ENCODE data around the gene HSD17B12.
"Not testable (repeated sequence)": the region's sequence is repeated elsewhere in the genome, so short reads cannot be mapped to it uniquely, and the experiment has no call there.

Gene HSD17B12

GRCh38 chr11:43756575-43756974 is 76.0 kb downstream of the HSD17B12 start:
- no peak overlapping the region for H3K4me3 ChIP-seq
- TF ChIP-seq, protein P1, sequence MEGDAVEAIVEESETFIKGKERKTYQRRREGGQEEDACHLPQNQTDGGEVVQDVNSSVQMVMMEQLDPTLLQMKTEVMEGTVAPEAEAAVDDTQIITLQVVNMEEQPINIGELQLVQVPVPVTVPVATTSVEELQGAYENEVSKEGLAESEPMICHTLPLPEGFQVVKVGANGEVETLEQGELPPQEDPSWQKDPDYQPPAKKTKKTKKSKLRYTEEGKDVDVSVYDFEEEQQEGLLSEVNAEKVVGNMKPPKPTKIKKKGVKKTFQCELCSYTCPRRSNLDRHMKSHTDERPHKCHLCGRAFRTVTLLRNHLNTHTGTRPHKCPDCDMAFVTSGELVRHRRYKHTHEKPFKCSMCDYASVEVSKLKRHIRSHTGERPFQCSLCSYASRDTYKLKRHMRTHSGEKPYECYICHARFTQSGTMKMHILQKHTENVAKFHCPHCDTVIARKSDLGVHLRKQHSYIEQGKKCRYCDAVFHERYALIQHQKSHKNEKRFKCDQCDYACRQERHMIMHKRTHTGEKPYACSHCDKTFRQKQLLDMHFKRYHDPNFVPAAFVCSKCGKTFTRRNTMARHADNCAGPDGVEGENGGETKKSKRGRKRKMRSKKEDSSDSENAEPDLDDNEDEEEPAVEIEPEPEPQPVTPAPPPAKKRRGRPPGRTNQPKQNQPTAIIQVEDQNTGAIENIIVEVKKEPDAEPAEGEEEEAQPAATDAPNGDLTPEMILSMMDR (IDR thresholded peaks at IDR 0.05), result no peak
- no peak for DNase-seq (ENCODE audit: low spot score)
- H3K27ac ChIP-seq, result no peak overlapping the region

- Histone ChIP-seq H3K27ac (no peak overlapping the region), H3K4me3 (no peak overlapping the region)
- no peak for DNase-seq (ENCODE audit: low spot score)
- TF ChIP-seq, protein P1 (IDR thresholded peaks at IDR 0.05), result no peak
These were observed 78.4 kb downstream of the HSD17B12 start for GRCh38 chr11:43758927-43759326.

- TF ChIP-seq, protein P1 (IDR thresholded peaks at IDR 0.05), result no peak
- H3K27ac ChIP-seq, result no peak overlapping the region
- no peak overlapping the region for H3K4me3 ChIP-seq
- no peak for DNase-seq (ENCODE audit: low spot score)
These were observed 80.4 kb downstream of the HSD17B12 start for GRCh38 chr11:43760902-43761301.

- Histone ChIP-seq H3K27ac (no peak overlapping the region), H3K4me3 (no peak overlapping the region)
- no peak for DNase-seq (ENCODE audit: low spot score)
- TF ChIP-seq, protein P1 (IDR thresholded peaks at IDR 0.05), result no peak
These were observed 84.7 kb downstream of the HSD17B12 start for GRCh38 chr11:43765194-43765593.

DNA sequence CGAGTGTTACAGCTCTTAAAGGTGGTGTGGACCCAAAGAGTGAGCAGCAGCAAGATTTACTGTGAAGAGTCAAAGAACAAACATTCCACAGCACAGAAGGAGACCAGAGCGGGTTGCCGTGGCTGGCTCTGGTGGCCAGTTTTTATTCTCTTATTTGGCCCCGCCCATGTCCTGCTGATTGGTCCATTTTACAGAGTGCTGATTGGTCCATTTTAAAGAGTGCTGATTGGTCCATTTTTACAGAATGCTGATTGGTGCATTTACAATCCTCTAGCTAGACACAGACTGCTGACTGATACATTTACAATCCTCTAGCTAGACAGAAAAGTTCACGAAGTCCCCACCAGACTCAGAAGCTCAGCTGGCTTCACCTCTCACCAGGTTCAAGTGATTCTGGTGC is 88.1 kb downstream of the HSD17B12 start:
- H3K4me3 ChIP-seq; H3K27ac ChIP-seq; DNase-seq (ENCODE audit: low spot score): not testable (repeated sequence)

DNA sequence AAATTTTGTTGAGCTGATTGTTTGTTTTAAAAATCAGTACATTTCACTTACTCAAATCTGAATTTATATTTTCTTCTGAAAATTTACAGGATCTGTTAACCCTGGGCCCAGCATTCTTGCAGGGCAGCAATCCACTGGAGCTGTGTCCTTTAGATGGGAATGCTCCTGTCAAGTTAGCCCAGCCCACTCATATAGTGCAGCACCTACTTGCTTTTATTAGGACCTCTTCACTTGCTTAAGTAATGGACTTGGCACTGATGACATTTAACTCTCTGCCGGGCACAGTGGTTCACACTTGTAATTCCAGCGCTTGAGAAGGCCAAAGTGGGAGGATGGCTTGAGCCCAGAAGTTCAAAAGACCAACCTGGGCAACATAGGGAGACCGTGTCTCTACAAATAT is 89.6 kb downstream of the HSD17B12 start:
- TF ChIP-seq, protein P1 (IDR thresholded peaks at IDR 0.05), result no peak
- no peak overlapping the region for H3K27ac ChIP-seq
- no peak for DNase-seq (ENCODE audit: low spot score)
- H3K4me3 ChIP-seq, result no peak overlapping the region

DNA sequence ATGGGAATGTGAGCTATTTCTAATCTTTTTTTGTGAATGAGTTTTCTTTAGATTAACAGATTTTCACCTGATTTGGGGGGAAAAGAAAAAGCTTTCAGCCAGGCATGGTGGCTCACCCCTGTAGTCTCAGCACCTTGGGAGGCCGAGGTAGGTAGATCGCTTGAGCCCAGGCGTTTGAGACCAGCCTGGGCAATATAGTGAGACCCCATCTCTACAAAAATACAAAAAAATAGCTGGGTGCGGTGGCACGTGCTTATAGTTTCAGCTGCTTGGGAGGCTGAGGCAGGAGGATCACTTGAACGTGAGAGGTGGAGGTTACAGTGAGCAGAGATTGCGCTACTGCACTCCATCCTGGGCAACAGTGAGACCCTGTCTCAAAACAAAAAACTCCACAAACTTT is 92.2 kb downstream of the HSD17B12 start:
- no peak overlapping the region for H3K4me3 ChIP-seq
- TF ChIP-seq, protein P1 (IDR thresholded peaks at IDR 0.05), result no peak
- no peak for DNase-seq (ENCODE audit: low spot score)

DNA sequence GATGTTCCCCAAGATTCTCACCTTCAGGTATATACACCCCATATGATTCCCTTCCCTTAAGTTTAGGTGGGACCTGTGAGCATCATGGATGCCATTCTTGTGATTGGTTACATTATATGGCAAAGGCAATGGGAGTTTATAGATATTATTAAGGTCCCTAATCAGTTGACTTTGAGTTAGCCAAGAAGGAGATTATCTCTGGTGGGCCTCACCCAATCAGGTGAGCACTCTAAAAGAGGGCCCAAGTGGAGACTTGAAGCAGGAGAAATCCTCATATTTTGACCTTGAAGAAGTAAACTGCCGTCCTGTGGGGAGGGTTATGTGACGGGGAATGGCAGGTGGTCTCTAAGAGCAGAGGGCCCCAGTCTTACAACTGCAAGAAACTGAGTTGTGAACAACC is 94.2 kb downstream of the HSD17B12 start:
- H3K4me3 ChIP-seq, result no peak overlapping the region

More for the DNA sequence above, 92.2 kb downstream of the HSD17B12 start:
- no peak overlapping the region for H3K27ac ChIP-seq

More for the DNA sequence above, 94.2 kb downstream of the HSD17B12 start:
- no peak overlapping the region for H3K27ac ChIP-seq
- TF ChIP-seq, protein P1 (IDR thresholded peaks at IDR 0.05), result no peak
- no peak for DNase-seq (ENCODE audit: low spot score)

Data from coronary artery (tissue), 2 donors.